Common myeloid progenitor, CD34-positive (primary cell): ENCODE measurements around the gene CACNG1.
"Not testable (repeated sequence)": the region's sequence is repeated elsewhere in the genome, so short reads cannot be mapped to it uniquely, and the experiment has no call there.

ENCODE experiments used
- CTCF ChIA-PET: fragments of 350-600 bp; sonication (Branson Sonifier 250); formaldehyde crosslinking; loops from one replicate; lab custom pipeline; 2021; ENCODE audit warnings: antibody characterized with exemption; lab: Charles Lee
- POLR2A ChIA-PET: fragments of 350-600 bp; sonication (Branson Sonifier 250); formaldehyde crosslinking; loops from one replicate; lab custom pipeline; 2021; ENCODE audit warnings: antibody characterized with exemption; lab: Charles Lee
- DNase-seq, 3 donors: peaks; one replicate each; pipeline versions ENCODE4 v3.0.0 to v3.0.0-alpha.2; 2013
- H3K27ac ChIP-seq, 2 experiments: 1 replicate in 1 of 2; 2 replicates in 1 of 2; pipeline ENCODE4 v1.7.0; 2013; ENCODE audit warnings: inconsistent platforms in 2 of 2, low read length in 2 of 2, mild to moderate bottlenecking in 2 of 2, low read depth in 1 of 2, moderate library complexity in 1 of 2; ENCODE audit not compliant: severe bottlenecking in 2 of 2, insufficient read depth in 1 of 2, poor library complexity in 1 of 2
- H3K27me3 ChIP-seq, 5 experiments: replicated peaks in 2 of 5; 1 replicate in 3 of 5; 2 replicates in 2 of 5; pipeline versions ENCODE4 v1.6.1 to v1.7.0; 2013; ENCODE audit warnings: low read length in 4 of 5, mild to moderate bottlenecking in 2 of 5, moderate library complexity in 2 of 5, inconsistent platforms in 1 of 5; ENCODE audit not compliant: insufficient read depth in 5 of 5, control insufficient read depth in 4 of 5
- H3K36me3 ChIP-seq, 4 experiments: 1 replicate in 2 of 4; 2 replicates in 2 of 4; pipeline versions ENCODE4 v1.6.1 to v1.7.0; 2013; ENCODE audit warnings: low read length in 3 of 4, control low read depth in 1 of 4, mild to moderate bottlenecking in 1 of 4; ENCODE audit not compliant: control insufficient read depth in 4 of 4, insufficient read depth in 4 of 4
- H3K4me1 ChIP-seq, 4 experiments: 1 replicate in 3 of 4; 2 replicates in 1 of 4; pipeline versions ENCODE4 v1.6.1 to v1.7.1; 2013; ENCODE audit warnings: low read length in 3 of 4, mild to moderate bottlenecking in 3 of 4, control low read depth in 1 of 4, inconsistent platforms in 1 of 4, moderate library complexity in 1 of 4; ENCODE audit not compliant: control insufficient read depth in 4 of 4, insufficient read depth in 4 of 4; ENCODE audit errors: control extremely low read depth in 1 of 4
- H3K4me3 ChIP-seq, 7 experiments: 1 replicate in 4 of 7; 2 replicates in 3 of 7; pipeline versions ENCODE4 v1.5.1 to v1.7.0; 2013; ENCODE audit warnings: mild to moderate bottlenecking in 7 of 7, low read length in 6 of 7, moderate library complexity in 6 of 7, inconsistent platforms in 2 of 7, low read depth in 2 of 7, control low read depth in 1 of 7; ENCODE audit not compliant: insufficient read depth in 4 of 7, control insufficient read depth in 1 of 7; ENCODE audit errors: extremely low read depth in 1 of 7
- H3K9me3 ChIP-seq, 5 experiments: 1 replicate in 4 of 5; 2 replicates in 1 of 5; pipeline versions ENCODE4 v1.6.1 to v1.7.1; 2013; ENCODE audit warnings: low read length in 4 of 5, mild to moderate bottlenecking in 2 of 5, inconsistent platforms in 1 of 5, low read depth in 1 of 5, moderate library complexity in 1 of 5; ENCODE audit not compliant: control insufficient read depth in 4 of 5, insufficient read depth in 2 of 5; ENCODE audit errors: control extremely low read depth in 1 of 5
- WGBS: methylation state at CpG from one replicate; pipeline ENCODE4 v1.1.5; 2013; ENCODE audit not compliant: insufficient coverage; 5-methylcytosine and 5-hydroxymethylcytosine counted together

CACNG1 gene

GRCh38 chr17:67092291-67092690 lies 47.9 kb downstream of the CACNG1 start:
- peaks cover 3 to 33% (median 15%) of the 10 kb centered on the region in 4 experiments for H3K36me3 ChIP-seq
- no peak overlapping the region for H3K4me3 ChIP-seq
- CTCF ChIA-PET: no interaction called here
- 90% methylated on average over 3 of the region's 5 CpGs for WGBS
- peaks cover 0 to 1% (median 0%) of the 10 kb centered on the region in 5 experiments for H3K9me3 ChIP-seq
- POLR2A ChIA-PET: no interaction called here
- no peak overlapping the region for H3K27ac ChIP-seq
- DNase-seq: no peak
- H3K27me3 ChIP-seq: no peaks in the 10 kb centered on the region
- no peaks in the 10 kb centered on the region for H3K4me1 ChIP-seq

- H3K9me3 ChIP-seq, H3K4me1 ChIP-seq, POLR2A ChIA-PET: not testable (repeated sequence)
Measured at GRCh38 chr17:67092710-67093109, 48.4 kb downstream of the CACNG1 start.

GRCh38 chr17:67093348-67093747 lies 49.0 kb downstream of the CACNG1 start:
- H3K4me3 ChIP-seq: no peak overlapping the region
- H3K27me3 ChIP-seq: no peaks in the 10 kb centered on the region
- H3K36me3 ChIP-seq: peaks cover 3 to 28% (median 12%) of the 10 kb centered on the region in 4 experiments
- H3K27ac ChIP-seq: no peak overlapping the region
- DNase-seq: no peak
- H3K9me3 ChIP-seq: peaks cover 0 to 1% (median 0%) of the 10 kb centered on the region in 5 experiments
- H3K4me1 ChIP-seq: no peaks in the 10 kb centered on the region
- WGBS: 92% methylated on average over 2 of the region's 2 CpGs
- ChIA-PET POLR2A (no interaction called here), CTCF (no interaction called here)

More at GRCh38 chr17:67092710-67093109, 48.4 kb downstream of the CACNG1 start:
- H3K4me3 ChIP-seq, H3K27ac ChIP-seq, CTCF ChIA-PET, H3K27me3 ChIP-seq, DNase-seq: not testable (repeated sequence)
- 83% methylated on average over 1 of the region's 7 CpGs for WGBS
- peaks cover 3 to 31% (median 13%) of the 10 kb centered on the region in 4 experiments for H3K36me3 ChIP-seq

GRCh38 chr17:67095291-67095690 lies 50.9 kb downstream of the CACNG1 start:
- DNase-seq, H3K27me3 ChIP-seq, H3K27ac ChIP-seq, H3K9me3 ChIP-seq, POLR2A ChIA-PET, H3K4me3 ChIP-seq, H3K4me1 ChIP-seq: not testable (repeated sequence)
- 100% methylated on average over 1 of the region's 1 CpG for WGBS
- CTCF ChIA-PET: interaction anchor here (1.3 kb wide), 1 partner anchor 12 kb away, joined by 3 read pairs; no protein-coding TSS in a partner anchor
- H3K36me3 ChIP-seq: peaks cover 3 to 24% (median 11%) of the 10 kb centered on the region in 4 experiments

GRCh38 chr17:67095803-67096202 lies 51.4 kb downstream of the CACNG1 start:
- Histone ChIP-seq H3K9me3 (no peaks in the 10 kb centered on the region), H3K4me3 (no peak overlapping the region), H3K36me3 (peaks cover 3 to 20% (median 12%) of the 10 kb centered on the region in 4 experiments), H3K27ac (no peak overlapping the region), H3K4me1 (no peaks in the 10 kb centered on the region), H3K27me3 (no peaks in the 10 kb centered on the region)
- DNase-seq: no peak
- CTCF ChIA-PET: interaction anchor here (1.3 kb wide), 1 partner anchor 11 kb away, joined by 3 read pairs; no protein-coding TSS in a partner anchor
- WGBS: no CpG with 5 or more reads among the region's 1 CpG
- POLR2A ChIA-PET: no interaction called here

- CTCF ChIA-PET: interaction anchor here (1.3 kb wide), 1 partner anchor 10 kb away, joined by 3 read pairs; no protein-coding TSS in a partner anchor
Measured at GRCh38 chr17:67096609-67097008, 52.3 kb downstream of the CACNG1 start.

GRCh38 chr17:67098006-67098405 lies 53.7 kb downstream of the CACNG1 start:
- CTCF ChIA-PET: no interaction called here
- POLR2A ChIA-PET: no interaction called here
- H3K4me3 ChIP-seq: no peak overlapping the region
- no peak overlapping the region for H3K27ac ChIP-seq
- WGBS: no CpG with 5 or more reads among the region's 1 CpG
- no peaks in the 10 kb centered on the region for H3K4me1 ChIP-seq
- peaks cover 8 to 19% (median 13%) of the 10 kb centered on the region in 4 experiments for H3K36me3 ChIP-seq
- H3K27me3 ChIP-seq: no peaks in the 10 kb centered on the region
- H3K9me3 ChIP-seq: no peaks in the 10 kb centered on the region
- no peak for DNase-seq

More at GRCh38 chr17:67096609-67097008, 52.3 kb downstream of the CACNG1 start:
- Histone ChIP-seq H3K4me1 (no peaks in the 10 kb centered on the region), H3K27me3 (no peaks in the 10 kb centered on the region), H3K36me3 (peaks cover 3 to 20% (median 12%) of the 10 kb centered on the region in 4 experiments), H3K9me3 (no peaks in the 10 kb centered on the region), H3K4me3 (no peak overlapping the region), H3K27ac (no peak overlapping the region)
- POLR2A ChIA-PET: no interaction called here
- no peak for DNase-seq
- no CpG with 5 or more reads among the region's 1 CpG for WGBS
